ENCODE measurements around the gene CFAP99. TPM values are rescaled to one million over a fixed set of nuclear protein-coding genes. Genes with fewer than 3 reads are reported as not detected.

Gene CFAP99
- total and polyA plus RNA-seq, 2 donors (not counting 1 experiment from before 2014, with no cell fraction given) = under 0.01 TPM; not detected in 1

DNA sequence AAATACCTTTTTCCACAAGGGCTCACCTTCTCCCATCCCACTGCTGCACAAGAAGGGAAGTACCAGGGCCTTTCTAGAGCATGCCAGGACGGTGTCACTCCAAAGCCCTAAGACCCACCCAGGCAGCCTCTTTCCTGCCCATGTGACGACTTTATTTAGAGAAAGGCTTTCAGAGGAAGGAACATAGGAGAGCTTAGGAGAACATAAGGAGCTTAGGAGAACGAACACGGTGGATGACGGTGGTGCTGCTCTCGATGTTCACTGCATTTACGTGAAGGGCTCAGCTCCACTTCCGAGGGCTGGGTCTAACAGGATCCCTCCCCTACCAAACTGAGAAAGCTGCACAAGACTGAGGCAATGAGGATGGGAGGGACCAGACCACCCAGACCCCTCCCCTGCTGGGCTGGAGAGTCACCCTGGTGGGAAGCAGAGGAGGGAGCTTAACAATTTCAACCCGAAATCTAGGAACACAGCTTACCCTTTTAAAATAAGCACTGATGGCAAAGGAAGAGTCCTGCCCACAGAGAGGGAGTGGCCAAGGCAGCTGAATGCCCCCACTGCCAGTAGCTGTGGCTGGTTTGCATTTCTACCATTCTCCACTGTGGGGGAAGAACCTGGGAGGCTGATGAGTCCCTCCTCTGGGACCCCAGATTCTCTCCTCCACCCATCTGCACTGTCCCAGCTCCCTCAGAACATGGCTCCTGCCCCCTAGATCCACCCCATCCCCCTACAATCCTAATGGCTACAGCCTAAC lies 30.1 kb upstream of the CFAP99 start:
- DNase-seq (ENCODE audit: low read depth in 2 of 2) = peak in 1 of 2 donors; percentile 28
- H3K27ac ChIP-seq (ENCODE audit: insufficient read depth, low read length) = no peak overlapping the region
- no peaks in the 10 kb centered on the region for H3K9me3 ChIP-seq (ENCODE audit: control insufficient read depth, insufficient read depth, low read depth, low read length)
- H3K36me3 ChIP-seq (ENCODE audit: control insufficient read depth, insufficient read depth, low read length) = no peaks in the 10 kb centered on the region
- TF ChIP-seq EZH2 (IDR thresholded peaks at IDR 0.05; ENCODE audit: low read length, missing control alignments) = no peak
- TF ChIP-seq, protein P1, sequence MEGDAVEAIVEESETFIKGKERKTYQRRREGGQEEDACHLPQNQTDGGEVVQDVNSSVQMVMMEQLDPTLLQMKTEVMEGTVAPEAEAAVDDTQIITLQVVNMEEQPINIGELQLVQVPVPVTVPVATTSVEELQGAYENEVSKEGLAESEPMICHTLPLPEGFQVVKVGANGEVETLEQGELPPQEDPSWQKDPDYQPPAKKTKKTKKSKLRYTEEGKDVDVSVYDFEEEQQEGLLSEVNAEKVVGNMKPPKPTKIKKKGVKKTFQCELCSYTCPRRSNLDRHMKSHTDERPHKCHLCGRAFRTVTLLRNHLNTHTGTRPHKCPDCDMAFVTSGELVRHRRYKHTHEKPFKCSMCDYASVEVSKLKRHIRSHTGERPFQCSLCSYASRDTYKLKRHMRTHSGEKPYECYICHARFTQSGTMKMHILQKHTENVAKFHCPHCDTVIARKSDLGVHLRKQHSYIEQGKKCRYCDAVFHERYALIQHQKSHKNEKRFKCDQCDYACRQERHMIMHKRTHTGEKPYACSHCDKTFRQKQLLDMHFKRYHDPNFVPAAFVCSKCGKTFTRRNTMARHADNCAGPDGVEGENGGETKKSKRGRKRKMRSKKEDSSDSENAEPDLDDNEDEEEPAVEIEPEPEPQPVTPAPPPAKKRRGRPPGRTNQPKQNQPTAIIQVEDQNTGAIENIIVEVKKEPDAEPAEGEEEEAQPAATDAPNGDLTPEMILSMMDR (conservative IDR thresholded peaks at IDR 0.05 in 1 of 2, IDR thresholded peaks at IDR 0.05 in 1 of 2; ENCODE audit: low read depth in 1 of 2, low read length in 2 of 2) = no peak
- H3K9ac ChIP-seq (ENCODE audit: insufficient read depth, low read length) = no peak overlapping the region
- peak overlapping the region; percentile 41 for H2AFZ ChIP-seq (ENCODE audit: low read length)
- H3K4me3 ChIP-seq (replicated peaks in 1 of 4; ENCODE audit: control extremely low read depth in 1 of 4, insufficient read depth in 1 of 4, low read depth in 3 of 4, low read length in 4 of 4) = no peak overlapping the region
- no peaks in the 10 kb centered on the region for H3K4me1 ChIP-seq (ENCODE audit: control insufficient read depth, extremely low read depth, insufficient read depth, low read length)
- H3K79me2 ChIP-seq (ENCODE audit: control insufficient read depth, insufficient read depth, low read length) = no peaks in the 10 kb centered on the region
- no peaks in the 10 kb centered on the region for H3K27me3 ChIP-seq (ENCODE audit: control insufficient read depth, insufficient read depth, low read length)
- H4K20me1 ChIP-seq (ENCODE audit: control insufficient read depth, extremely low read depth, insufficient read depth, low read length) = no peaks in the 10 kb centered on the region
- peak overlapping the region; percentile 35 for H3K4me2 ChIP-seq (ENCODE audit: extremely low read depth, insufficient read depth, low read length)

DNA sequence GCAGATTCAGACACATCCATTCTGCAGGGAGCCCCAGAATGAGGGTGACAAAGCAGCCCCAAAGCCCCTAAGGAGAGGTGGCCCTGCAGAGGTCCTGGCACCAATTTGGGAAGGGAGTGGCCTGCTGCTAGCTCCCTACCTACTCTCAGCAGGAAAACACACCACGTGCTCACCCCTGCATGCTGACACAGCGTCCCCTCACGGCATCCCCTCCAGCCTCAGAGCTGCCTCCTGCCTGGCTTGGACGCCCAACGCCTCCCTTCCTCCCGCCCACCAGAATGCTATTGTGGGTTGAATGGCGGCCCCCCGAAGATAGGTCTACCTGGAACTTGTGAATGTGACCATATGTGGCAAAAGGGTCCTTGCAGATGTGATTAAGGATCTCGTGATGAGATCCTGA lies 29.1 kb upstream of the CFAP99 start:
- Histone ChIP-seq H3K4me2 (ENCODE audit: extremely low read depth, insufficient read depth, low read length) (no peak overlapping the region), H3K9ac (ENCODE audit: insufficient read depth, low read length) (no peak overlapping the region), H3K9me3 (ENCODE audit: control insufficient read depth, insufficient read depth, low read depth, low read length) (no peaks in the 10 kb centered on the region), H3K4me3 (replicated peaks in 1 of 4; ENCODE audit: control extremely low read depth in 1 of 4, insufficient read depth in 1 of 4, low read depth in 3 of 4, low read length in 4 of 4) (no peak overlapping the region), H4K20me1 (ENCODE audit: control insufficient read depth, extremely low read depth, insufficient read depth, low read length) (no peaks in the 10 kb centered on the region), H3K4me1 (ENCODE audit: control insufficient read depth, extremely low read depth, insufficient read depth, low read length) (no peaks in the 10 kb centered on the region), H3K27me3 (ENCODE audit: control insufficient read depth, insufficient read depth, low read length) (no peaks in the 10 kb centered on the region), H3K36me3 (ENCODE audit: control insufficient read depth, insufficient read depth, low read length) (no peaks in the 10 kb centered on the region), H3K27ac (ENCODE audit: insufficient read depth, low read length) (no peak overlapping the region), H3K79me2 (ENCODE audit: control insufficient read depth, insufficient read depth, low read length) (no peaks in the 10 kb centered on the region), H2AFZ (ENCODE audit: low read length) (no peak overlapping the region)
- no peak for TF ChIP-seq EZH2 (IDR thresholded peaks at IDR 0.05; ENCODE audit: low read length, missing control alignments)
- TF ChIP-seq, protein P1 (conservative IDR thresholded peaks at IDR 0.05 in 1 of 2, IDR thresholded peaks at IDR 0.05 in 1 of 2; ENCODE audit: low read depth in 1 of 2, low read length in 2 of 2) = no peak
- no peak for DNase-seq (ENCODE audit: low read depth in 2 of 2)

GRCh38 chr4:2390146-2390545 lies 28.6 kb upstream of the CFAP99 start:
- Histone ChIP-seq H3K27me3 (ENCODE audit: control insufficient read depth, insufficient read depth, low read length) (no peaks in the 10 kb centered on the region), H3K4me3 (replicated peaks in 1 of 4; ENCODE audit: control extremely low read depth in 1 of 4, insufficient read depth in 1 of 4, low read depth in 3 of 4, low read length in 4 of 4) (no peak overlapping the region), H3K4me1 (ENCODE audit: control insufficient read depth, extremely low read depth, insufficient read depth, low read length) (no peaks in the 10 kb centered on the region), H3K27ac (ENCODE audit: insufficient read depth, low read length) (no peak overlapping the region), H3K79me2 (ENCODE audit: control insufficient read depth, insufficient read depth, low read length) (no peaks in the 10 kb centered on the region), H3K9me3 (ENCODE audit: control insufficient read depth, insufficient read depth, low read depth, low read length) (no peaks in the 10 kb centered on the region), H3K9ac (ENCODE audit: insufficient read depth, low read length) (no peak overlapping the region), H4K20me1 (ENCODE audit: control insufficient read depth, extremely low read depth, insufficient read depth, low read length) (no peaks in the 10 kb centered on the region), H3K36me3 (ENCODE audit: control insufficient read depth, insufficient read depth, low read length) (no peaks in the 10 kb centered on the region), H3K4me2 (ENCODE audit: extremely low read depth, insufficient read depth, low read length) (no peak overlapping the region), H2AFZ (ENCODE audit: low read length) (no peak overlapping the region)
- no peak for DNase-seq (ENCODE audit: low read depth in 2 of 2)
- no peak for TF ChIP-seq EZH2 (IDR thresholded peaks at IDR 0.05; ENCODE audit: low read length, missing control alignments)
- TF ChIP-seq, protein P1 (conservative IDR thresholded peaks at IDR 0.05 in 1 of 2, IDR thresholded peaks at IDR 0.05 in 1 of 2; ENCODE audit: low read depth in 1 of 2, low read length in 2 of 2) = no peak

Data from fibroblast of lung (primary cell).